ENCODE measurements around the gene PRIM2.
"Not testable (repeated sequence)": the region's sequence is repeated elsewhere in the genome, so short reads cannot be mapped to it uniquely, and the experiment has no call there.

DNA sequence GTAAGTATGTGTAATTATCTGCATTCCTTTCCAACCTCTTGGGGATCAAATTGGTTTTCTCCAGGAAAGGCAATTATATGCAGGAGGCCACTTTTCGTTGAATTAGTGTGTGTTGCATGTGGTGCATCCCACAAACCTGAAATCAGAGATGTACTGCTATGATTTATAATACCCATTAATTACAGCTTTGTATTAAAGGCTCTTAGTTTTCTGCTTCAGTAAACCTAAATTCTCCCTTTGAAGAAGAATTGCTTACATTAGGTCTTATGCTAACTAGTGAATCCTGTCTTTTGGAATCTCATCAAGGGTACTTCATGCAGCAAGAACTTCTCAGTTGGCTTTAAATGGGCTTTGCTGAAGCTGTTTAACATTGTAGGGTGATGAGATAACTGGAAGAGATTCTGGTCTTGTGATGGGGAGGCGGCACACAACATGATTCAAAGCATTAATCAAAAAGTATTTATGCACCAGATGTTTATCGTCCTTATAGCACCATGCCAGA, 155.5 kb downstream of the PRIM2 start:
- not testable (repeated sequence) for TF ChIP-seq RAD21 (conservative IDR thresholded peaks at IDR 0.05 in 1 of 2, IDR thresholded peaks at IDR 0.05 in 1 of 2); CTCF (IDR thresholded peaks at IDR 0.05); POLR2A (IDR thresholded peaks at IDR 0.05; ENCODE audit: low read length)

Data from A549 (cell line).